ENCODE measurements around the gene CCDC71. TPM values are rescaled to one million over a fixed set of nuclear protein-coding genes. Genes with fewer than 3 reads are reported as not detected.

The CCDC71 gene
- total RNA-seq, 2 experiments from 2014 or later: 21.8 to 22.7 TPM

DNA sequence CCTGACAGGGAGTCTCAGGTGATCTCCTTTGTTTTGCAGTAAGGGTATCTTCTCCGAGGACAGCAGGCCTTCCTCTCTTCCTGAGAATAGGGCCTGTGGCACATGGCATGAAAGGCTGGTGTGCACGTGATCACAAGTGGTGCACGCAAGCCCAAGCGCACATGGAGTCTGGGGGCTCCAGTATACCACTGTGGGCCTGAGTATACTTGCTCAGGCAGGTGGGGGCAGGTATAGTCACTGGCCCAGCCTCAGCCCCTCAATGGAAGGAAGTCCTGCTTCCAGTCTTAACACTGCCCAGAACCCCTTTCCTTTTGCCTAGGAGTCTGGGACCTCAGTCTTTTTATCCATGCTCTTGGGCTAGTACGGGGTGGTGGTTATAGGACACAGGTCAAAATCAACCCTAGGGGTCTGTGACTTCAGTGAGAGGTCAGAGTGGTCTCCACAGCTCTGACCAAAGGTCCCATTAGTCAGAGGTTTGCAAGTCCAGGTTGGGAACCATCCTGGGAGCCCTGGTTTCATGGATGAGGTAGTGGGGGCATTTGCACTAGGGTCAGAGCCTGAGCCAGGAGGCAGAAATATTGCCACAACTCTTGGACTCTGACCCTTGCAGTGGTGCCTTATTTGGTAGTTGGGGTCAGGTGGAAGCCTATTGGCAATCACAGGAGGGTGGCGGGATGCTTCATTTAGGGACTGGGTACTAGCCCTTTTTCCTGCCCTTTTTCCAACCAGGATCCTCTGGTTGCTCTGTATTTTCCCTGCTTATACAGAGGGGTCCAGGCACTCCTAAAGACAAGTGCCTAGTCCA lies 823 bp upstream of the CCDC71 start:
- ChIA-PET CTCF (interaction anchor here (1.7 kb wide), 1 partner anchor 373 kb away, joined by 4 read pairs; no protein-coding TSS in a partner anchor), POLR2A (interaction anchor here (1.7 to 2.3 kb wide), 2 partner anchors 46 to 73 kb away, joined by 4 to 15 read pairs; partner anchors contain the start of genes QRICH1 and USP19)
- H3K36me3 Mint-ChIP-seq (ENCODE audit: low read depth): peaks cover 35% of the 10 kb centered on the region
- H3K27ac Mint-ChIP-seq: peak overlapping the region; percentile 93
- H3K27me3 Mint-ChIP-seq (ENCODE audit: low read depth): no peaks in the 10 kb centered on the region
- ATAC-seq: no peak
- DNase-seq: no peak
- peaks cover 43% of the 10 kb centered on the region for H3K4me1 Mint-ChIP-seq (ENCODE audit: low read depth)
- H3K9me3 Mint-ChIP-seq (ENCODE audit: insufficient read depth): no peaks in the 10 kb centered on the region
- H3K4me3 Mint-ChIP-seq: peak overlapping the region; percentile 86

DNA sequence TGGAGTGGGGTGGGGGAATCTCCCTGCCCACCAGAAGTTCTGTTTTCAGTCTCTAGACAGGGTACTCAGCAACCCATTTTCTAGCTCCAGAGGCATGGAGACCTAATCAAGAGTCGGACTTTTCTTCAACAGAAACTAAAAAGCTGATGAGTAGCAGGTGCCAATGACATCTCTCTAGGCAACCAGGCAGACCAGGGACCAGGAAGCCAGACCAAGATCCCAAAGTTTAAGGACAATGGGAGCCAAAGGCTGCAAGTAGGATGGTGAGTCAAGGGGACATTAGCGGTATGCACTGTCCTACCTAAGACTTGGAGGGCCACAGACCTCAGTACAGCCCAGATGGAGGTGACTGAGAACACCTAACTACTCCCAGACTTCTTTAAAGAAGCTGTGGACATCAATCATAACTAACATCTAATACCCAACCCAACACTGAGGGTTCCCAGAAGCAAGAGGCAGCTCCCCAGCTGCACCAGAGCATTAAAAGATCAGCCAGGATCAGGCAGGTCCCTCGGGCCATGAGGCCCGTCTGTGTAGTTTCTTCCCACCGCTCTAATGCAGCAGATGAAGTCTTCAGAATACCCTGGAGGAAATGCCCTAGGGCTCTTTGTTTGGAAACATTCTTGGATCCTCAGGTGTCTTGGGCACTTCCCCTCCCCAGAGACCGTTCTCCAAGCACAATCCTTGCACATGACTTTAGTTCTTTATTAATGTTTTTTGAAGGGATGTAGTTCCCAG lies 979 bp downstream of the CCDC71 start:
- DNase-seq (no peak), ATAC-seq (no peak)
- ChIA-PET POLR2A (interaction anchor here (0.6 to 2.3 kb wide), 7 partner anchors 11 to 175 kb away, joined by 3 to 15 read pairs (median 4); partner anchors contain the start of genes NDUFAF3, QRICH1, USP19 and USP4), CTCF (interaction anchor here (1.2 to 1.3 kb wide), 2 partner anchors 44 to 177 kb away, joined by 3 to 4 read pairs; partner anchors contain the start of gene USP19)
- Mint-ChIP-seq H3K36me3 (ENCODE audit: low read depth) (peaks cover 37% of the 10 kb centered on the region), H3K27ac (peak overlapping the region; percentile 89), H3K4me1 (ENCODE audit: low read depth) (peaks cover 46% of the 10 kb centered on the region), H3K27me3 (ENCODE audit: low read depth) (no peaks in the 10 kb centered on the region), H3K9me3 (ENCODE audit: insufficient read depth) (no peaks in the 10 kb centered on the region), H3K4me3 (peak overlapping the region; percentile 92)

DNA sequence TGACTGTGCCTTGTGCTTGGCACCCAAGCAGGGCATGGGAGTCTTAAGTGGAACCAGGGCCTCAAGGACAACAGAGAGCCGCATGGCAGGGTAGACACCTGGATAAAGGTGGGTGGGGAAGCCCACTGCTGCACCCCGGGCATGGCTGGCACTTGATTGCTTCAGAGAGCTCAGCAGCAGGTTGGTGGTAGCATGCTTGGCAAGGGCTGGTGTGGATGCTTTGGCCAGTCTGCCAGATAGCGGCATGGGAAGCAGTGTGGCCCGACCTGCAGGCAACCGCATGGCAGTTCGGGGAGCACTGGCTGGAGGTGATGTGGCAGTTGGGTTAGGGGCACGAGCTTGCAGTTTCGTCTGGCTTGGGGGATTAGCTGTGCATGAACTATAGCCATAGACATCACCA lies 2.5 kb downstream of the CCDC71 start:
- H3K9me3 Mint-ChIP-seq (ENCODE audit: insufficient read depth): no peaks in the 10 kb centered on the region
- ATAC-seq: no peak
- no peak for DNase-seq
- ChIA-PET POLR2A (no interaction called here), CTCF (no interaction called here)
- no peaks in the 10 kb centered on the region for H3K27me3 Mint-ChIP-seq (ENCODE audit: low read depth)
- H3K4me3 Mint-ChIP-seq: no peak overlapping the region
- peaks cover 46% of the 10 kb centered on the region for H3K4me1 Mint-ChIP-seq (ENCODE audit: low read depth)
- H3K27ac Mint-ChIP-seq: no peak overlapping the region
- peaks cover 37% of the 10 kb centered on the region for H3K36me3 Mint-ChIP-seq (ENCODE audit: low read depth)

DNA sequence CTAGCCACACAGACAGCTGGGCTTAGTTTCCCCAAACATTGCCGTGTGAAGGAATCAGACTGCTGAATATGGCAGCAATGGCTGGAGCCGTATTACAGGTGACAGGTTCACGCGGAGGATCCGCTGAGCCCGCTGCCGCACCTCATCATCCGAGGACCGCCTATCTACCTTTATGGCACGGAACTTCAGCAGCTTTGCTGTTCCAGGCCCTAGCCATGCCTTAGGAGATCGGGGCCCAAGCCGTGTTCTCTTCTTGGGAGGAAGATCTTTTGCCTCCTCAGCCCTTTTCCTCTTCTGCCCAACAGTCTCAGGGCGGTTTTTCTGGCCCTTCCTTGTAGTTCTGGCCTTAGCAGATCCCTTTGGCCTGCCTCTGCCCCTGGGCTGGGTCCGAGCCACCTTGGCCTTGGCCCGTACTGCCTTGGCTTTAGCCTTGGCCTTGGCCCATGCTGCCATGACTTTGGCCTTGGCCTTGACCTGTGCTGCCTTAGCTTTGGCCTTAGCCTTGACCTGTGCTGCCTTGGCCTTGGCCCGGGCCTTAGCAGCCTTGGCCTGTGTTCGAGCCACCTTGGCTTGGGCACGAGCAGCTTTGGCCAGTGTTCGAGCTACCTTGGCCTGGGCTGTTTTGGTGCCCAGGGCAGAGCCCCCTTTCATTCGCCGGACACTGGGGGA lies 3.2 kb downstream of the CCDC71 start:
- no peaks in the 10 kb centered on the region for H3K9me3 Mint-ChIP-seq (ENCODE audit: insufficient read depth)
- POLR2A ChIA-PET: no interaction called here
- no peak for ATAC-seq

DNA sequence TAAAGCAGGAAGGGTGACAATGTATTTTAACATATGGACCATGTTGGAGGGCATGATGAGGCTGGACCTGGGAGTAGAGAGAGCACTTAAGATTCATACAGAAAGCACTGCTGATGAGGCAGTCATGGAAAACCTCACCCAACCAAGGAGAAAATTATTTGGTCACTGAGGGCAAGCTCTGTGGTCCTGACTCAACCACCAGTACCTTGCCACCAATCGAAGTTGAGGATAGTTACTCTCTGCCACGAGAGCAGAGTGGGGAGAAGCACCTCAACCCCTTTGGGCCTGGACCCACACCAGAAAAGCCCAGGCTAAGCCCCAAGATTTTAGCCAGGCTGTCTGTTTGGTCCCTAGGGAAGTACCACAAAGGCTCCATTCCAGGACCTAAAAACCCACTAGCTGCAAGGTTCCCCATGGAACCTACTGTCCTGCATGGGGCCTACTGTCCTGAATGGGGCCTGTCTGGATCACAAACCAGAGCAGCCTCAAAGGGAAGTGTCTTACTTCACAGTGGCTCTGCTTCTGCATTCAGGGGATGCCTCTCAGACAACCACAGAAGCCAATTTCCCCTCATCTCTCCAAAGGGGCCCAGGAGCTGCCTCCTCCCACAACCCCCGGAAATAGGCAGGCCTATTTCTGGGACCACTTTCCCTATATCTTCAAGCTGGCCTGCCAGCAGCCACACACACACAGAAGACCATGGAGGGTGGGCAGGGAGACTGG lies 4.2 kb downstream of the CCDC71 start:
- ATAC-seq: no peak
- CTCF ChIA-PET: interaction anchor here (1.8 to 3.6 kb wide), 2 partner anchors 9 to 287 kb away, joined by 5 to 13 read pairs; partner anchors contain the start of gene KLHDC8B
- Mint-ChIP-seq H3K4me3 (no peak overlapping the region), H3K9me3 (ENCODE audit: insufficient read depth) (no peaks in the 10 kb centered on the region), H3K4me1 (ENCODE audit: low read depth) (peaks cover 48% of the 10 kb centered on the region), H3K36me3 (ENCODE audit: low read depth) (peaks cover 37% of the 10 kb centered on the region), H3K27ac (peak overlapping the region; percentile 70), H3K27me3 (ENCODE audit: low read depth) (no peaks in the 10 kb centered on the region)
- POLR2A ChIA-PET: no interaction called here
- DNase-seq: peak; percentile 32

More for the DNA sequence above, 3.2 kb downstream of the CCDC71 start:
- Mint-ChIP-seq H3K27ac (no peak overlapping the region), H3K4me3 (no peak overlapping the region), H3K27me3 (ENCODE audit: low read depth) (no peaks in the 10 kb centered on the region), H3K4me1 (ENCODE audit: low read depth) (peaks cover 48% of the 10 kb centered on the region), H3K36me3 (ENCODE audit: low read depth) (peaks cover 37% of the 10 kb centered on the region)
- no peak for DNase-seq
- CTCF ChIA-PET: interaction anchor here (1.8 to 3.6 kb wide), 2 partner anchors 8 to 286 kb away, joined by 5 to 13 read pairs; partner anchors contain the start of gene KLHDC8B

DNA sequence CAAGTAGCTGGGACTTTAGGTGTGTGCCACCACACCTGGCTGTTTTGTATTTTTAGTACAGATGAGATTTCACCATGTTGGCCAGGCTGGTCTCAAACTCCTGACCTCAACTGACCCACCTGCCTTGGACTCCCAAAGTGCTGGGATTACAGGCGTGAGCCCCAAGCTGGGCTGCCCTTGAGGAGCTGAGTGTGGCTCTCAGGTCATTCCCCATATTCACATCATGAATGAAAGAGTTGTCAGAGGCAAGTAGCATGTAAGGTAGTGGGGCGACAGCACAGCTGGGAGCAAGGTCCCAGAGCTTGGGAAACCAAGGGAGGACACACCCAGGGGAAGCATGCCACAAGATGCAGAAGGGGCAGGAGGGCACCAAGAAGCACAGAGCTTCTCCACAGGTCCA lies 4.9 kb downstream of the CCDC71 start:
- Mint-ChIP-seq H3K36me3 (ENCODE audit: low read depth) (peaks cover 32% of the 10 kb centered on the region), H3K27ac (no peak overlapping the region), H3K27me3 (ENCODE audit: low read depth) (no peaks in the 10 kb centered on the region), H3K4me1 (ENCODE audit: low read depth) (peaks cover 42% of the 10 kb centered on the region), H3K9me3 (ENCODE audit: insufficient read depth) (no peaks in the 10 kb centered on the region), H3K4me3 (no peak overlapping the region)
- no peak for DNase-seq
- ChIA-PET CTCF (interaction anchor here (1.8 to 3.6 kb wide), 2 partner anchors 10 to 288 kb away, joined by 5 to 13 read pairs; partner anchors contain the start of gene KLHDC8B), POLR2A (no interaction called here)
- no peak for ATAC-seq

DNA sequence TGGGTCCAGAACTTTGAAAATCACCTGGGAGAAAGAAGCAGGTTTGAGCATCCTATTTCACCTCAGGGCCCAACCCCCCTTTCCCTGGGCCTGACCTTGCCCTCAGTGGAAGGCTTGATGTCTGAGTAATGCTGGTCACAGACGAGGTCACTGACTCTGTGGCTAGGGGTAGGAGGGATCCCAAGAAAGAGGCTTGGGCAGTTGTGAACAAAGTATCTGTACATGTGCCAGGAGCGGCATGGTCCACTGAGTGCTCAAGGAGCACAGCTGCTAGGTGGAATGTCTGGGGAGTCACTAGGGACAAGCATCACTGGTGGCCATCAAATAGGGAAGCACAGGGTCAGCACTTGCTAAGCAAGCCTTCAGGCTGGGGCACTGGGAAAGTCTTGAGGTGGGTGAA lies 7.3 kb downstream of the CCDC71 start:
- Mint-ChIP-seq H3K4me3 (no peak overlapping the region), H3K36me3 (ENCODE audit: low read depth) (peaks cover 12% of the 10 kb centered on the region), H3K27me3 (ENCODE audit: low read depth) (no peaks in the 10 kb centered on the region), H3K4me1 (ENCODE audit: low read depth) (peaks cover 22% of the 10 kb centered on the region), H3K9me3 (ENCODE audit: insufficient read depth) (no peaks in the 10 kb centered on the region), H3K27ac (no peak overlapping the region)
- POLR2A ChIA-PET: no interaction called here
- CTCF ChIA-PET: interaction anchor here (1.0 to 1.9 kb wide), 6 partner anchors 12 to 171 kb away, joined by 3 to 11 read pairs (median 8); partner anchors contain the start of genes KLHDC8B and USP19
- DNase-seq: no peak
- ATAC-seq: no peak

DNA sequence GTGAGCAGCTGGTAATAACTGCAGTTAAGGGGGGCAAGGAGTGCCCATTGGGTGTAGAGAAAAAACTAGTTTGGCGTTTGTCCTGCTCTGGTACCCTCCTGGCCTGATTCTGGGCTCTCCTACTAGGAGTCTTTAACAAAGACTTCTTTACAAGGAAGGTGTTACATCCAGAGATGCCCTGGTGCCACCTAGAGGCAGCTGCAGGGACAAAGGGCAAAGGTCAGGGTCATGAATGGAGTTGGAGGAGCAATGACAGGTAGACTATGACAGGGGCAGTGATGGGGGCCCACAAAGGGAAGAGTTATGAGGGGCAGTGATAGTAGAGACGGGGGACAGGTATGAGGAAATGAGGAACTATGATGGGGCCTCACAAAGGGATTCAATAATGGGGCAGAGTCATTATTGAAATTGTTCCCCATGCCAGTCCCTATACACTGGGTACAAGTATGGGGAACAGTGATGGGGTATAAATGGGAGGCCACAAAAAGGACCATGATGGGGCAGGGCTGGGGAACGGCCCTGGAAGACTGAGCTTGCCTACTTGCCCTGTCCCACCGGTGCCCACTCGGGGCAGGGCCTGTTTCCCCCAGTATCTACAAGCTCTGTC lies 7.9 kb downstream of the CCDC71 start:
- ATAC-seq (peak; percentile 80), DNase-seq (peak; percentile 76)
- H3K27ac Mint-ChIP-seq: no peak overlapping the region
- peaks cover 6% of the 10 kb centered on the region for H3K36me3 Mint-ChIP-seq (ENCODE audit: low read depth)
- H3K27me3 Mint-ChIP-seq (ENCODE audit: low read depth): no peaks in the 10 kb centered on the region
- ChIA-PET POLR2A (no interaction called here), CTCF (interaction anchor here (1.0 to 1.9 kb wide), 9 partner anchors 13 to 171 kb away, joined by 3 to 11 read pairs (median 3); partner anchors contain the start of genes KLHDC8B and USP19)
- H3K4me3 Mint-ChIP-seq: no peak overlapping the region
- H3K4me1 Mint-ChIP-seq (ENCODE audit: low read depth): peaks cover 20% of the 10 kb centered on the region
- no peaks in the 10 kb centered on the region for H3K9me3 Mint-ChIP-seq (ENCODE audit: insufficient read depth)

DNA sequence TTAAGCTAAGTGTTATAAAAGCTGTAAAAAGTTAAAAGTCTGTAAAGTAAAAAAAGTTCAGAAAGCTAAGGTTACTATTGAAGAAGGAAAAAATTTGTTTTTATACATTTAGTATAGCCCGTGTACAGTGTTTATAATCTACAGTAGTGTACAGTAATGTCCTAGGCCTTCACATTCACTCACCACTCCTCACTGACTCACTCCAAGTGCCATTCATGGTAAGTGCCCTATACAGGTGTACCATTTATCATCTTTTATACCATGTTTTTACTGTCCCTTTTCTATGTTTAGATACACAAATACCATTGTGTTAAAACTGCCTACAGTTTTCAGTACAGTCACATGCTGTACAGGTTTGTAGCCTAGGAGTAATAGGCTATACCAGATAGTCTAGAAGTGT lies 8.8 kb downstream of the CCDC71 start:
- Mint-ChIP-seq H3K4me1 (ENCODE audit: low read depth) (peaks cover 14% of the 10 kb centered on the region), H3K9me3 (ENCODE audit: insufficient read depth) (no peaks in the 10 kb centered on the region), H3K36me3 (ENCODE audit: low read depth) (peaks cover 2% of the 10 kb centered on the region), H3K27ac (no peak overlapping the region), H3K4me3 (no peak overlapping the region), H3K27me3 (ENCODE audit: low read depth) (no peaks in the 10 kb centered on the region)
- ChIA-PET POLR2A (no interaction called here), CTCF (interaction anchor here (0.6 to 2.1 kb wide), 13 partner anchors 14 to 170 kb away, joined by 3 to 11 read pairs (median 3); partner anchors contain the start of genes KLHDC8B, NDUFAF3 and USP19)
- DNase-seq (no peak), ATAC-seq (no peak)

DNA sequence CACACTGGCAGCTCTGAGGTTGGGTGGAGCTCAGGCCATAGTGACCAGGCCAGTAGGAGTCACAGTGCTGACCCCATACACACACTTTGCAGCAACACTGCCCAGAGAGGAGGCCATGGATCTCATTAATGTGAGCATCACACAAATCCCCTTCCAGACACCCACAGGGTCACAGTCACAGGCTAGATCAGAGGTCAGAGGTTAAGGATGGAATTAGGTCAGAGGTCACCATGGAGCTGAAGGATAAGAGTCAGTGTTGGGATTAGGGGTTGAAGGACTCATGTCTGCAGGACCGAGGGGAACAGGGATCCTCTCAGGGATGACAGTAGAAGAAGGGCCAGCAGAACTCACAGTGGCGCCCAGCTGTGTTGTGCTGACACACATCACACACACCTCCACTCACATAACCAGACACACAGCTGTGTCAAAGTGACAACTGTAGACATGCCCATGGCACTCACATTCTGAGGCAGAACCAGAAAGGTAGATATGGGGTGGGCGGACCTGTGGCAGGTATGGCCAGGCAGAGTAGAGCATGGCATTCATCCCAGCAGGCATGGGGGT lies 12.7 kb downstream of the CCDC71 start:
- ATAC-seq: no peak
- Mint-ChIP-seq H3K27me3 (ENCODE audit: low read depth) (no peaks in the 10 kb centered on the region), H3K4me3 (no peak overlapping the region), H3K27ac (no peak overlapping the region), H3K36me3 (ENCODE audit: low read depth) (no peaks in the 10 kb centered on the region), H3K9me3 (ENCODE audit: insufficient read depth) (no peaks in the 10 kb centered on the region), H3K4me1 (ENCODE audit: low read depth) (peaks cover 2% of the 10 kb centered on the region)
- no peak for DNase-seq
- CTCF ChIA-PET: interaction anchor here (0.7 kb wide), 1 partner anchor 437 kb away, joined by 3 read pairs; no protein-coding TSS in a partner anchor
- POLR2A ChIA-PET: interaction anchor here (0.6 kb wide), 1 partner anchor 11 kb away, joined by 4 read pairs; no protein-coding TSS in a partner anchor
